ENCODE results near the gene HOXA7.

Gene HOXA7

DNA sequence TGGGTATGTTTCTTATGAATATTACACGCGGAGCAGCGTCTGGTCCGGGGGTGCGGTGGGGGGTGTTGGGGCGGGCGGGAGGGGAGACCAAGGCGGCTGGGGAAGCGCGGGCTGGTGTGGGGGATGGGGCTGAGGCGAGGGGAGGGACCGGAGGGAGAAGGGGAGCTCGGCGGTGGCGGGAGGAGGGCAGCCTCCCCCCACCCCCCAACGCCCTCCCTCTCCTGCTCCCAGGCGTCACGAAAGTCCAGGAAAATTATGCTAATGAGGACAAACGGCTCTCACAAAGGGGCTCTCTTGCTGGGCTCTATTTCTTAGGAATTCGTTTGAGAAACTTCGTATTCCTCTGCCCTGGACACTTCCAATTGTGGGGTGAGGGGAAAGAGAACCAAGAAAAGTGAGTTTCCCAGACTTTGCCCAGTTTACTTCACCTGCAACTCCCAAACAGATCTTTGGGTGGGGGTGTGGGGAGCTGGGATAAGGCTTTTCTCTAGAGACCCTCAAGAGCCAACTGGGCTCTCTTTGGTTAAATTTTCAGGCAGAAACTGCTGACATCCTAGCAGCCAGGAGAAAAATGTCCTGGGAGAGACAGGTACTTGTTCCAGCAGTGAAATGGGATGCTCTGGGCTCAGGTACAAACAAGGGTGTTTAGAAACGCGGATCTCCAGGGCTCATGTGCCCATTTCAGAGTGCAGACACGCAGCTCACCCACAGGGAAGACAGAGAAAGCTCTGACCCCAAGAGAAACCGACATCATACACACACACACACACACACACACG lies 42.3 kb downstream of the HOXA7 start:
- no peak overlapping the region for H3K4me3 ChIP-seq (ENCODE audit: low read depth, low read length)
- TF ChIP-seq, protein P1, sequence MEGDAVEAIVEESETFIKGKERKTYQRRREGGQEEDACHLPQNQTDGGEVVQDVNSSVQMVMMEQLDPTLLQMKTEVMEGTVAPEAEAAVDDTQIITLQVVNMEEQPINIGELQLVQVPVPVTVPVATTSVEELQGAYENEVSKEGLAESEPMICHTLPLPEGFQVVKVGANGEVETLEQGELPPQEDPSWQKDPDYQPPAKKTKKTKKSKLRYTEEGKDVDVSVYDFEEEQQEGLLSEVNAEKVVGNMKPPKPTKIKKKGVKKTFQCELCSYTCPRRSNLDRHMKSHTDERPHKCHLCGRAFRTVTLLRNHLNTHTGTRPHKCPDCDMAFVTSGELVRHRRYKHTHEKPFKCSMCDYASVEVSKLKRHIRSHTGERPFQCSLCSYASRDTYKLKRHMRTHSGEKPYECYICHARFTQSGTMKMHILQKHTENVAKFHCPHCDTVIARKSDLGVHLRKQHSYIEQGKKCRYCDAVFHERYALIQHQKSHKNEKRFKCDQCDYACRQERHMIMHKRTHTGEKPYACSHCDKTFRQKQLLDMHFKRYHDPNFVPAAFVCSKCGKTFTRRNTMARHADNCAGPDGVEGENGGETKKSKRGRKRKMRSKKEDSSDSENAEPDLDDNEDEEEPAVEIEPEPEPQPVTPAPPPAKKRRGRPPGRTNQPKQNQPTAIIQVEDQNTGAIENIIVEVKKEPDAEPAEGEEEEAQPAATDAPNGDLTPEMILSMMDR (conservative IDR thresholded peaks at IDR 0.05; ENCODE audit: low read depth, low read length), result no peak

DNA sequence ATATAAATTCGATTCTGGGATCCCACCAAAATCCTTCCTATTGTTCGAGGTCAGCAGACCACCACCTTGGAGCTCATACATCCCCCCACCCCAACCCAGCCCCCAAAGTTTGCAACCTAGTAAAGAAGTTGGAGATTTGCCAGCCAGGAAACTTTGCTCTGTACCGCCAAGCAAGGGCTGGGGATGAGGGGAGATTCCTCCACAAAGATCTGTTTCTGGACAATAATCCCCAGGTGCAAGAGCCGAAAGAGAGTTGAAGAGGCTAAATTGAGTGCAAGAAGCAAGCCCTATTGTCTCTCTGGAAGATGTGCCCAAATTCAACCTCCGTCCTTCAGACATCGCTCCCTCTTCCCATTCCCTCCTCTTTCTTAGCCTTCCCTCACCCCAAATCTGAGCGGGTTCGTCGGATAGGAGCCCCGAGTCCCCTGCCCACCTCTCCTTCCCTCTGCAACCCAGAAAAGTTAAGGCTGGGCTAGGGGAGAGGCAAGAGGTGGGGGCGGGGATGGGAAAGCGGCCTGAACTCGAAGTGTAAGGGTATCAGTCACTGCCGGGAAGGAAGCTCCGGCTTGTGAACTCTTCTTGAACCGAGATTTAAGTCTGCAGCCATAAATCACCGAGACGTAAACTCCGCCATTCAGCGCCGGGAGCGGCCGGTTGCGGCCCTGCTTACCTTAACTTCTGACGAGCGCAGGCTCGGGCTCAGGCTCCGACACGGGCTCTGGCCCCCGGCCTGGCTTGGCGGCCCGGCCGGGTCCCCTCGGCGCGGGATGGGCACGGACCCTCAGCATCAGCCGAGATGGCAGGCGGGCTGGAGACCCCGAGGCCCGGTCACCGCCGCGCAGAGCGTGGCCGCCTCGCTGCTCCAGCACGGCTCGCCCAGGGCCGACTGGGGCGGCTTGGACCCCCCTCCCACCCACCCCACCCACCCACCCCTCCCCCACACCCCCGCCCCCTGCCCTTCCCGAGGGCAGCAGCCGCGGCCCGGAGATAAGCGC lies 43.2 kb downstream of the HOXA7 start:
- TF ChIP-seq, protein P1 (conservative IDR thresholded peaks at IDR 0.05; ENCODE audit: low read depth, low read length), result no peak
- no peak for DNase-seq (ENCODE audit: low read depth)
- H3K4me3 ChIP-seq (ENCODE audit: low read depth, low read length), result no peak overlapping the region

More for the DNA sequence above, 42.3 kb downstream of the HOXA7 start:
- no peak for DNase-seq (ENCODE audit: low read depth)

DNA sequence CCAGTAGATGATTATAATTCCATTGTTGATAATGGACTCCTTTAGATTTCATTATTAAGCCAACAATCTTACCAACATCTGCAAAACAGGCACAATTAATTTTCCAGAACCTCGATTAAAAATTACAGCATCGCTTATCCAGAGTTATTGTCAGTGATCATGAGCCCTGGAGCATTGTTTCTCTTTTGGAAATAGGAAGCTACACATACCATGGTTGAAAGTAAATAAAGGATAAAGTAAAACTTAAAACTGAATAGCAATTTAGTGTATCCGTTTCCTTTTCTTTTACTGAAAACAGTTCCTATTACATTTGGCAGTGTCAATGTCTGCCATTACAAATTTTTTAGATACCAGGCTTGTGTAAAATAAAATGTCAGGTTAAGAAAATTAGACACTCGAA lies 44.1 kb downstream of the HOXA7 start:
- H3K4me3 ChIP-seq (ENCODE audit: low read depth, low read length), result no peak overlapping the region
- TF ChIP-seq, protein P1 (conservative IDR thresholded peaks at IDR 0.05; ENCODE audit: low read depth, low read length), result no peak
- DNase-seq (ENCODE audit: low read depth), result no peak

DNA sequence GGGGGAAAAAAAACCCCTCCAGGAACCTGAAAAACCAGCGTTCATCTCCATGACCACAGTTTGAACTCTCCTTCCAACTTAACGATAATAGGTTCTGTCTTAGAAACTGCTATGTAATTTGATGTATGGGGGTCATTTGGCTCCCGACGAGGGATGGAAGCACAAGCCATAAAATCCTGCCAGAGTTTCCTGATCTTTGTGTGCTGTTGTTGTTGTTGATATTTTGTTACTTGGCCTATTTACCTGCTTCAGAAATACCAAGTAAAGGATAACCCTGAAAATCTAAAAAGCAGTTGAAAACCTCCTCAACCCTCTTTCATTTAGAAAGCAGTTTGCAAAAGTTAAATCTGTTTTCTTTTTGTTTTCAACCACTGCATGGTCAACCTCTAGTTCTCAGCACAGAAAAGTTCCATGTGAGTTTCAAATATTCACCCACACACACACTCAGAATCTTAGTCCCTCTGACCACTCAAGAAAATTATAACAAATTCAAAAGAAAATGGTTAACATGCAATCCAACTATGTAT lies 44.7 kb downstream of the HOXA7 start:
- no peak overlapping the region for H3K4me3 ChIP-seq (ENCODE audit: low read depth, low read length)
- DNase-seq (ENCODE audit: low read depth), result no peak
- TF ChIP-seq, protein P1 (conservative IDR thresholded peaks at IDR 0.05; ENCODE audit: low read depth, low read length), result no peak

DNA sequence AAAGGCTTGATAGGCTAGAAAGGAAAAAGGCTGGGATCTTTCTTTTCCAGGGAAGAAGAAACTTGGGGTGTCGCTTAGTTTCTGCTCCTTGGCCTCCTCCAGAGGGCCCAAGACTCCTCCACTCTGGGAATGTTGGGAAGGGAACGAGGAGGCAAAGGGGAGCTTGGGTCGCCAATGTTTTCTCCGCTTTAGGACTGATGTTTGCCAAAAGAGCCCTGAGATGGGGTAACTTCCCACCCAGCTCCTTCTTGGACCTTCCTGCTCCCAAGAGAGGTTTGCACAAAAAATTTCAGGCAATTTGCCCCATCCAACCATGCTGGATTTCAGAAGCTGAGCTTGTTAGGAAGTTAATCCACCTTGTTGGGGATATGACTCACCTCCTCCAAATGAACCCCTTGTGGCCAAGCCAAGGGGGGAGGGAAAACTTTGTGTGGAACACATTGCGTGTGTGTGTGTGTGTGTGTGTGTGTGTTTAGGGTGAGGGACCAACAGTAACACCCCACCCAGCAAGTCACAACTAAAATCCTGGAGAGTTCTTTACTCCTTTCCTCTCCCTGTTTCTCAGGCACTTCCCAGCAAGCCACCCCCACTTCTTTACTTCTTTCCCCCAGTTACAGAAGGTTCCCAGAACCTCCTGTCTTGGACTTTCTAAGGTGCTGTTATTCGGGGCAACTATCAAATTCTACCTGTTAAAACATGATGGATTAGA lies 45.3 kb downstream of the HOXA7 start:
- no peak overlapping the region for H3K4me3 ChIP-seq (ENCODE audit: low read depth, low read length)
- DNase-seq (ENCODE audit: low read depth), result no peak
- TF ChIP-seq, protein P1 (conservative IDR thresholded peaks at IDR 0.05; ENCODE audit: low read depth, low read length), result no peak

DNA sequence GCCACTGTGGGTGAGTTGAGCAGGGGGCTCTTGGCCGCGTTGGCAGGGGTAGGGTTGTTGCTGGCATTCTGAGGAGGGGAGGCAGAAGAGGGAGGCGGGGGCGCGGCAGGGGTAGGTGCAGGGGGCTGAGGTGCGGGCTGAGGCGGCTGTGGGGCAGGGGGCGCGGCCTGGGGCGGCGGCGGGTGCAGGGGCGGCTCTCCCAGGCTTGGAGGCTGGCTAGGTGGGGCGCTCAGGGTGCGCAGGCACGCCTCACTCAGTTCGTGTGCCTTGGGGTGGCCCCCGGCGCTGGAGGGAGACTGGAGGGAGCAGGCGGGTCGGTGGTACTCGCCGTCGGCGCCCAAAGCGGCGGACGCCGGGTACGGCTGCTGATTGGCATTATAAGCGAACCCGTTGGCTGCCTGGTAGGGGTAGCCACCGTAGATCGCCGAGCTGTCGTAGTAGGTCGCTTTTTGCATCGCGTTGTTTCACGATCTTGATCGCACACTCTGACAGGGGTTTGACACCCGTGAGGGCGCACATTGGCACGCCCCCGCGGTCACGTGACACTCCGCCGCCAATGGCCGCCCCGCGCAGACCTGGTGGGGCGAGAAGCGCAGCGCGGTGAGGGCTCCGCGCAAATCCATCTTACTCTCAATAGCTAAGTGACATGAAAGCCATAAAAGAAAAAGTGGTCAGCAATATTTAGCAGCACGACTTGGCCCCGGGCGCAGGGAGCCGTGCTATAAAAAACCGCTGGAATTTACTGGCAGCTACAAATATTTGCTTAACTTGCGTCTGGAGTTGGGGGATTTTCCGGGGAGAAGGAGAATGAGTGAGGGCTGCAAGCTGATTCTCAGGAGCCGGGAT lies 46.1 kb downstream of the HOXA7 start:
- TF ChIP-seq, protein P1 (conservative IDR thresholded peaks at IDR 0.05; ENCODE audit: low read depth, low read length), result no peak
- DNase-seq (ENCODE audit: low read depth), result no peak
- no peak overlapping the region for H3K4me3 ChIP-seq (ENCODE audit: low read depth, low read length)

Measured in choroid plexus epithelial cell (primary cell).